ENCODE measurements around the gene LZIC.
A peak's percentile ranks its signal among the peaks of the same experiment; 100 is the strongest.
"Not testable (repeated sequence)": the region's sequence is repeated elsewhere in the genome, so short reads cannot be mapped to it uniquely, and the experiment has no call there.

Gene LZIC
- total RNA-seq: 19.6 to 36.8 reads per million in 2 donors

DNA sequence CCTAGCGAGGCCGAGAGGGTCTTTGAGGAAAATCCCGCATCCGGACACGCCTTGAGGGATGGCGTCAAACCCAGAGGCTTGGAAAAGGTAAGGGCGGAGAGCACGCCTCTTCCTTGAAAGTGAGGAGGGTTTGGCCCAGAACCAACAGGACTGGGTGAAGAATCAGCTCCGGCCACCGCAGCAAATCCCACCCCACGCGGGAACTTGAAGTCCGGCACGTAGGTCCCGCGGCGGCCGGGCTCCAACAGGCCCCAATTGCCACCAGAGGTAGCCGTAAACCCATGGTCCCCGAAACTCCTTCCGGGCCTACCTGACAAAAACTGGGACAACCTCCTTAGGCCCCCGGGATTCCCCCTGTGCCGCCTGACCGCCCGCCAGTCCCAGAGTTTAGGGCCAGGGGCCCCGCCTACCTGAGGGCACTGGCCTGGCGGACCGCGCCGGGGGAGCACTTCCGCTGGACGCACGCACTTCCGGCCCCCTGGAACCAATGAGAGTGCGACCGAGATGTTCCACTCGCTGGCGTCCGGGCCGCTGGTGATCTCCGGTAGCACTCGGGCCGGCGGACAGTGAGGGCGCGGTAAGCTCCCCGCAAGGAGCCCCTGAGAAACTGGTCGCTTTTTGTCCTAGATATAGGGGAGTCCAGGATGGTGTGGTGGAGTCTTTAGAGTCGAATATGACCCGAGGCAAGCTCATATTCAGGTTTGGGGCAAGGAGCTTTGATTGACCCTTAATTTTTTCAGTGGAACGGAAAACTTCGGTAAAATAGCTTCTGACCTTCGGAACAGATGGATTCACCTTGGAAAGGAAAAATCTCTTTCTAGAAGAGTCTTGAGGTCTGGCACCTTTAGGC, at the start of gene LZIC, which contains the start of gene NMNAT1:
TSS of gene LZIC (minus strand) at position 453 of the 850 bp plus-strand sequence. CDS start 6,772 bp downstream, outside the sequence.
TSS of gene NMNAT1 (plus strand) at position 537 of the 850 bp plus-strand sequence. CDS start 28,599 bp downstream, outside the sequence.
- DNase-seq: peak; percentile 70 to 95 (median 80)

- no peak for DNase-seq
Measured at GRCh38 chr1:9992910-9993309, 49.7 kb upstream of the LZIC start.

GRCh38 chr1:9990944-9991343, 47.8 kb upstream of the LZIC start:
- no peak for DNase-seq

GRCh38 chr1:9989773-9990172, 46.6 kb upstream of the LZIC start:
- no peak for DNase-seq

DNA sequence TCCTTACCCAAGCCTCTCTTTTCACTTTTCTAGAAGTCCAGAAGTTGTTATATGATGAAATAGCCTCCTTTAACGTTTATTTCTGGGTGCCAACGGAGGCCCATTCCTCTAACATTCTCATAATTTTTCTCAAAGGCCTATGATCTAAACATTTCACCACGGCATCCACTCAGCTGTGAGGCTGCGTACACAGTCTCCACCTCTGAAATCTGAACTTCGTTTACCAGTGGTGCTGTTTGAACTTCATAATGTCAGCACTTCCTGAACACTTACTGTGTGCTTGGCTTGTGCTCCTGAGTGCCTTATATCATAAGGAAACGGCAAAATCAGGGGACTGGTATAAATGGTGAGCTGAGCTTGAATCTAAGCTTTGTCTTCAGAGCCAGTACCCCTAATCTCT, 41.8 kb upstream of the LZIC start:
- no peak for DNase-seq

- DNase-seq: no peak
Measured at GRCh38 chr1:9984253-9984652, 41.1 kb upstream of the LZIC start.

- DNase-seq: no peak
Measured at GRCh38 chr1:9960706-9961562, 17.7 kb upstream of the LZIC start.

DNA sequence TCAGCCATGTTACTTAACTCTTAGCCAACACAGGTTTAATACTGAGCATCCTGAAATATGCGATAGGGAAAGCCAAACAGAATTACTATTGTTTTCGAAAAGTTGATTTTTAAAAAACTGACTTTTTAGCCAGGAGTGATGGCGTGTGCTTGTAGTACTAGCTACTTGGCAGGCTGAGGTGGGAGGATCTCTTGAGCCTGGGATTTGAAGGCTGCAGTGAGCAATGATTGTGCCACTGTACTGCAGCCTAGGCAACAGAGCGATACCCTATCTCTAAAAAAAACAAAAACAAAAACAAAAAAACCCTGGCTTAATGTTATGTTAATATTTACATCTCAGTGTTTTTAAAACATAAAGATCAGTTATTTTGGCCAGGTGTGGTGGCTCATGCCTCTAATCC, 16.8 kb upstream of the LZIC start:
- no peak for DNase-seq

DNA sequence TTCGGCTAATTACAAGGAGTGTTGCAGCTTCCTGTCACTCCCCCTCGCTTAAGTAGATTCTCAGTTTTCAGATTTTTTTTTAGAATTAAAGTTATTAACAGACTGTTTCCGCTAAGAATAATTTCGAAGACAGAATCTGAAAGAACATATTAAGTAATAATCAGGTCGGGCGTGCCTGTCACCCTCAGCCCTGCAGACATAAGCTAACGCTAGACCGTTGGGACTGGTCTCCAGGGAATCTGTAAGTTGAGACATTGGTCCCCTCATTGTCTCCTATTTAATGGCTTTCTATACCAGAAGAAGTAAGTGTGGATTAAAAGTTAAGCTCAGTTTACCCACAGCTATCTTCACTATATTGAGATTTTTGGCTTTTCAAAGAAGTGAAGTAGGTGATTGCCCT, 14.5 kb upstream of the LZIC start:
- no peak for DNase-seq

DNA sequence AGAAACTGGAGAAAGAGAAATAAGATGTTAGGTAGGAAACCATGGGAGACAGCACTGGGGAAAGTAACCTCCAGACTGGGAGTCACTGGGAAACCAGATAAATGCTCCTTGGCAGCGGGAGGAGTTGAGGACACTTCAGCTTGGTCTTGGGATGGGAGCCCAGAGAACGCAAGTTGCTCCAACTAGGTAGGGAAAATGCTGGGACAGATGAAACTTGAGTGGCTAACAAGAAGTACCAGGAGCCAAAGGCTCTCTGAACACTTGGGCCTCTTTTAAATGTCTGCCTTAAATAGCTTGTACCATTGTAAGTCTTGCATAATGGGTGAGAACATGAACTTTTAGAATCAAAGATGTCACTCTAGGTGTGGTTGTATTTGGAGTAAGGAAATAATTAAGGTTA, 3.1 kb upstream of the LZIC start:
- no peak for DNase-seq

DNA sequence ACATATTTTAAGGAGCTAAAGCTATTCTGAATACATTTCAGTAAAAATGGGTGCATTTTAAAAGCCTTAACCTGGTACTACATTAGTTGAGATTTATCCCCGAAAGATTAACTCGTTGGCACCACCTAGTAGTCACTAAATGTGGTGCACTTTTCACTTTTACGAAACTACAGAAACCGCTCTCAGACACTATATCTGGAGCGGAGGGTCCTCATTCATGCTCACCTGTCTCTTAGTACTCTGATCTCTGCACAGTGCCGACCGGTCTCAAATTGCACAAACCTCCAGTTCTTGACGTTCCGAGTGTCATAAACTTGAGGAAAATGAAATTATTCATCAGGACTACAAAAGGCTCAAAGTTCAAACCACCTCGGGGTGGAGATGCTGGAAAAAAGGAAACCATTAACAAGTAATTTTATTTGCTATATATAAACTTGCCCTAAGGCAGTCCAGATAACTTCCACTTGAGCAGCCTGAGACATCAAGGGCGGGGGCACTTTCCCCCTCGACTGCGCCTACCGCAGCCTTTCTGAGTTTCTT, 722 bp downstream of the LZIC start:
- peak in 2 of 5 experiments; percentile 6 to 75 for DNase-seq

DNA sequence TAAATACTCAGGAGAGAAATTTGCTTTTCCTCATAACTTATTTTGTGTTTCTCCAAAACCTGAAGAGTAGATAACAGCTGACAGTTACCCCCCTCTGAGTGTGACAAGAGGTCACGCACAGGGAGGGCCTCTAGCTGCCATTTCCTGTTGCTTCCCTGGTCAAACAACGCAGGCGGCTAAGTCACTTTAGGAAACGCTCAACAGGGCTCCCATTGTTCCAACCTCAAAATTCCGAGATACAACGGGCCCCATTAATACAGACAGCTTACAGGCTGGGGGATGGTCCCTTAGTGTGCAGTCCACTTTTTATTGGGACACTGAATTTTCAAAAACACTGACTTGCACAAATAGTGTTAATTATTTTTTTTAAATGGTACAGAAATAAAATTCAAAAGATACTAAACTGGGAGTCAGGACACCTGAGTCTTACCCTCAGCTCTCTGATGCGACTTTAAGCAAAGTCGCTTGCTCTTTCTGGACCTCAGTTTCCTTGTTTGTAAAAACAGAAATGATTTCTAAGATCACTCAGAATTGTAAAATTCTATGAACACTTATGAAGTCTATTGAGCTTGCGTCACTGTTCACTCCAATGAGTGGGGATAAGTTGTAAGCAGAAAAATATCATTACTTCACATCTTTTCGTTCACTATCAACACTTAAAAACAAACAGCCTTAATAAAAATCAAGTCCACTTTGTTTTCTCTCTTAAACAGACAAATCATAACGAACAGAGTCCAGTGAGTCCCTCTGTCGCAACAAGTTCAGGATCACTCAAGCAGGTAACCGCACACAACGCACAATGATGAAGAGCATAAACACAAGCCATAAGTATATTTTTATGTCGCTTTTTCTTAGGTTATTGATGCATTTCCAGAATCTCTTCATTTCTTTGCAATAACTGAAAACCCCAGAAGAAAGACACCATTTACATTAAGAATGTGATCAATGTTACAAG, 13.5 kb downstream of the LZIC start:
- DNase-seq: no peak

- no peak for DNase-seq
Measured at GRCh38 chr1:9927259-9927658, 15.9 kb downstream of the LZIC start.

DNA sequence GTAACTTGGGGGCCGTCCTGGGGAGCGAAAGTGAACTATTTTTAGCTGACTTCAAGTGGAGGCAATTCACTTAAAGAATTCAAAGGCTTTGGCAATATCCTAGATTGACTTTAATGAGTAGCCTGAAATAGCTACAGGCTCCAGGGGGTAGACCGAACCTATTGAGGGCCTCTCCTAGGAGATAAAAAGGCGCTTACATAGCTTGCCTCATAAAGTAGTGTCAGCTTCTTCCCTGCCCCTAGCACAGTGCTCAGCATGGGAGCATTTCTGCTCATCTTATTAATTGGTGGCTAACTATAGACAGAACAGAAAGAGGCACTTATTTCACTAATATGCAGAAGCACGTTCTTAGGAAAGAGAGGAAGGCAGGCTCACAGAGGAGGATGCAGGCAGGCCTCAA, 20.8 kb downstream of the LZIC start:
- no peak for DNase-seq

DNA sequence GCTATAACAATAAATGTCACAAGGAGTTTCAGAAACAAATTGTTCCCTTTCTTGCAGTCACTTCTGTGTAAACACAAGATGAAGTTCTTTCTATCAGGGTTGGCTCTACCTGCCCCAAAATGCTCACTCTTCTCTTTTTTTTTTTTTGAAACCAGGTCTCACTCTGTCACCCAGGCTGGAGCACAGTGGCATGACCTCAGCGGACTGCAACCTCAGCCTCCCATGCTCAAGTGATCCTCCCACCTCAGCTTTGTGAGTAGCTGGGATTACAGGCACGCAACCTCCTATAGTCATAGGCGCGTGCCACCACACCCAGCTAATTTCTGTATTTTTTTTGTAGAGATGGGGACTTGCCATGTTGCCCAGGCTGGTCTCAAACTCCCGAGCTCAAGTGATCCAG, 22.6 kb downstream of the LZIC start:
- DNase-seq: no peak

- no peak for DNase-seq
Measured at GRCh38 chr1:9917901-9918300, 25.3 kb downstream of the LZIC start.

DNA sequence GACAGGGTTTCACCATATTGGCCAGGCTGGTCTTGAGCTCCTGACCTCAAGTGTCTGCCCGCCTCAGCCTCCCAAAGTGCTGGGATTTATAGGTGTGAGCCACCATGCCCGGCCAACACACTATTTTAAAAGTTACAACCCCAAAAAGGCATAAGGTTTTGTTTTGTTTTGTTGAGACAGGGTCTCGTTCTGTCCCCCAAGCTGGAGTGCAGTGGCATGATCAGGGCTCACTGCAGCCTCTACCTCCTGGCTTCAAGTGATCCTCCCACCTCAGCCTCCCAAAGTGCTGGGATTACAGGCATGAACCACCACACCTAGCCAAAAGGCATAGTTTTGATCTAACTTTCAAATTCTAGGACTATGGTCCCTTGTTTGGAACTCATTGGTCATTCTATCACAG, 25.7 kb downstream of the LZIC start:
- not testable (repeated sequence) for DNase-seq

DNA sequence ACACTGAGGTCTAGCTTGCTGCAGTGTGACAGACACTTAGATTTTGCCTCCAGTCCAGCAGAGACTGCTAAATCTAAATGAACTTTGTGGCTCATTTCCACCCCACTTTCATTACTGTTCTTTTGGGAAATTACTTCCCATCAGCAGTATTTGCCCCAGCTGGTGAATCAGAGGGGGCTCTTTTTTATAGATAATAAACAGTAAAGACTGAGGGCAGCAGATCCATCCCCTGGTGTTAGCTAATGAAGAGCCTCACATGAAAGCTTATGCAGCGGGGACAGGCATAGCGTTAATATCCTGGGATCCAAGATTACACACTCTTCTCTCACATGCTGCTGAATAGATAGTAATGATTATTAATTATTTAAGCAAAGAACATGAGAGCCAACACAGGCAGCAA, 26.7 kb downstream of the LZIC start:
- no peak for DNase-seq

DNA sequence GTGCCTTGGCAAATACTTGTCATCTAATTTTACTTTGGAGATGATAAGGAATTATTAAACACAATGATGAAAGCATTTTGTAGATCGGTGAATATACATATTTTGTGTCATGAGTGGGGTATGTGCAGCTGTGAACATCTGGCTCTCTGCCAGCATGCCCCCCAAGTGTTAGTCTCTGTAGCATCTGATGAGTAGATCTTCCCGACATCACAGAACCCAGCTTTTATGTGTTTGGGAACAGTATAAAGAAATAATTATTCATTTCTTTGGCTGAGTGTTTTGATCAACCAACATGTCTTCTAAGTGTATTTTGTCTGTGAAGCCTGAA, 28.6 kb downstream of the LZIC start:
- no peak for DNase-seq

DNA sequence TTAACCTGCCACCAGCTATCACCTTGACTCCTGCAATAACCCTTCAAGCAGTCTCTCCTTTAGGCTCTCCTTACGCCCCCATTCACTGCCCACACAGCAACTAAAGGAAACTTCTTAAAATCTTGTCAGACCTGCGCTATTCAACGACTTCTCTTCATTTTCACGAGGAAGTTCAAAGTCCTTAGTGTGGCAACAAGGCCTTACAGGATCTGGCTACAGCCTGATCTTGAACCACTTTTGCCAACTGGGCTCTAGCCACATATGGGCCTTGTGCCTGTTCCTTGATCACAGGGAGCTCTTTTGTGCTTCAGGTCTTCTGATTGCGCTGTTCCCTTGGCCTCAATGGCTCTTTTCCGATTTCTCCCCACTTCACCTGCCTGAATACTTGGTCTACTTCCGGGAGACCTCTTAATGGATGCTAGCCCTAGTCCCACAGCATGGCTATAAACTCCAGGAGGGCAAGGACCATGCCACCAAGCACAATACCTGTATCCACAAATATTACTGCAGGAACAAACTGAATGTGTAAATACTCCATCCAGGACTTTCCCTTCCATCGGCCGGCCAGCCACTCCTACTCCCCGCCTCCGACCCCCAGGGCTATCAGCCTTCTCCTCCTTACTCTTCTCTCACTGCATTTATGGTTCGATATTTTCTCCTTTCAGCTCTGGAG, 30.8 kb downstream of the LZIC start:
- no peak for DNase-seq

- DNase-seq: peak; percentile 100
Measured at GRCh38 chr1:9910423-9911178, 32.6 kb downstream of the LZIC start.
